GM23338 (cell line): ENCODE results near the gene PFKFB1. TPM values are rescaled to one million over a fixed set of nuclear protein-coding genes. Genes with fewer than 3 reads are reported as not detected.

Experiments used
- ATAC-seq: fragments of 200-7000 bp; cut with Tn5 transposase; 3 replicates; pipeline ENCODE4 v1.9.1; 2020
- DNase-seq: peaks from one replicate; pipeline ENCODE4 v3.0.0-alpha.2; 2015; ENCODE audit warnings: low spot score
- H2AFZ ChIP-seq: fragments of 200-600 bp; sonication (generic); 2 replicates; pipeline ENCODE4 v1.8.0; 2016; ENCODE audit warnings: antibody characterized with exemption, mild to moderate bottlenecking, moderate library complexity
- H3F3A ChIP-seq: fragments of 200-600 bp; sonication (generic); replicated peaks from 2 replicates; pipeline ENCODE4 v1.8.0; 2017; ENCODE audit warnings: antibody characterized with exemption, mixed run types, low read depth
- H3K27ac ChIP-seq: fragments of 200-600 bp; sonication (generic); 2 replicates; pipeline ENCODE4 v1.6.1; 2016; ENCODE audit warnings: low read depth
- H3K27me3 ChIP-seq: fragments of 200-600 bp; sonication (generic); 2 replicates; pipeline ENCODE4 v1.8.0; 2016; ENCODE audit warnings: mild to moderate bottlenecking, mixed run types, moderate library complexity; ENCODE audit not compliant: insufficient read depth
- H3K36me3 ChIP-seq: fragments of 200-600 bp; sonication (generic); 2 replicates; pipeline ENCODE4 v1.8.0; 2016; ENCODE audit warnings: mild to moderate bottlenecking; ENCODE audit not compliant: insufficient read depth
- H3K4me1 ChIP-seq: fragments of 200-600 bp; sonication (generic); 2 replicates; pipeline ENCODE4 v1.8.0; 2016; ENCODE audit warnings: mild to moderate bottlenecking, moderate library complexity; ENCODE audit not compliant: insufficient read depth
- H3K4me2 ChIP-seq: fragments of 200-600 bp; sonication (generic); 2 replicates; pipeline ENCODE4 v1.7.1; 2017; ENCODE audit warnings: mixed run types
- H3K4me3 ChIP-seq: fragments of 200-600 bp; sonication (generic); 2 replicates; pipeline ENCODE4 v1.6.1; 2016; ENCODE audit warnings: mixed run types
- H3K79me2 ChIP-seq: fragments of 200-600 bp; sonication (generic); replicated peaks from 2 replicates; pipeline ENCODE4 v1.8.0; 2017; ENCODE audit warnings: mild to moderate bottlenecking; ENCODE audit not compliant: insufficient read depth
- H3K9me2 ChIP-seq: fragments of 200-600 bp; sonication (generic); 2 replicates; pipeline ENCODE4 v1.8.0; 2017; ENCODE audit not compliant: insufficient read depth
- H4K20me1 ChIP-seq: fragments of 200-600 bp; sonication (generic); replicated peaks from 2 replicates; pipeline ENCODE4 v1.8.0; 2017; ENCODE audit warnings: mild to moderate bottlenecking; ENCODE audit not compliant: insufficient read depth
- H3K27ac Mint-ChIP-seq: 2 replicates; pipeline ENCODE4 v1.8.0; 2020; ENCODE audit warnings: inconsistent platforms, mild to moderate bottlenecking, moderate library complexity, mixed read lengths
- H3K27me3 Mint-ChIP-seq: 3 replicates; pipeline ENCODE4 v1.8.0; 2022; ENCODE audit warnings: low read depth, mild to moderate bottlenecking, moderate library complexity, mixed read lengths, inconsistent platforms; ENCODE audit not compliant: insufficient read depth, poor library complexity
- H3K36me3 Mint-ChIP-seq: 3 replicates; pipeline ENCODE4 v1.8.0; 2021; ENCODE audit warnings: low read depth, mild to moderate bottlenecking, inconsistent platforms, moderate library complexity, mixed read lengths
- H3K4me1 Mint-ChIP-seq: 3 replicates; pipeline ENCODE4 v1.8.0; 2020; ENCODE audit warnings: mild to moderate bottlenecking, inconsistent platforms, mixed read lengths
- H3K4me3 Mint-ChIP-seq: 3 replicates; pipeline ENCODE4 v1.8.0; 2021; ENCODE audit warnings: moderate library complexity, mild to moderate bottlenecking, inconsistent platforms, mixed read lengths
- H3K9me3 Mint-ChIP-seq: 3 replicates; pipeline ENCODE4 v1.8.0; 2020; ENCODE audit warnings: moderate library complexity, mild to moderate bottlenecking, inconsistent platforms, mixed read lengths
- CREB1 ChIP-seq: fragments of 250-450 bp; sonication (Bioruptor Pico); IDR thresholded peaks from 2 replicates; pipeline ENCODE4 v1.5.0; 2020; ENCODE audit warnings: low read depth, mild to moderate bottlenecking, moderate library complexity
- EZH2phosphoT487 ChIP-seq: fragments of 200-600 bp; sonication (generic); IDR thresholded peaks from one replicate; pipeline ENCODE4 v1.8.1; 2018; ENCODE audit warnings: antibody characterized with exemption; ENCODE audit not compliant: unreplicated experiment
- STAT1 ChIP-seq: IDR thresholded peaks from one replicate; pipeline ENCODE4 v1.6.1; 2016; ENCODE audit warnings: antibody characterized with exemption; ENCODE audit not compliant: unreplicated experiment
- ZNF114 ChIP-seq: fragments of 250-450 bp; sonication (Bioruptor Pico); IDR thresholded peaks from 2 replicates; pipeline ENCODE4 v1.5.0; 2020; ENCODE audit warnings: mild to moderate bottlenecking, moderate library complexity
- ZNF331 ChIP-seq: fragments of 250-450 bp; sonication (Bioruptor Pico); IDR thresholded peaks from 2 replicates; pipeline ENCODE4 v1.5.0; 2020; ENCODE audit warnings: low read depth, mild to moderate bottlenecking, moderate library complexity
- ZNF462 ChIP-seq: fragments of 250-450 bp; sonication (Bioruptor Pico); IDR thresholded peaks from 2 replicates; pipeline ENCODE4 v1.5.0; 2020; ENCODE audit warnings: mild to moderate bottlenecking, moderate library complexity
- polyA plus RNA-seq: library from polyadenylated mRNA; unstranded; fragments of >200 nt; fragmentation: Nextera tagmentation; extraction: Ambion mirVana; gene quantifications from 2 replicates; pipeline ENCODE4 v1.2.1, GENCODE V29; 2016
- total RNA-seq: library from RNA; depleted of rRNA; stranded (reverse); fragments of >200 nt; shearing (Covaris generic); gene quantifications from 2 replicates; pipeline ENCODE4 v1.2.3, GENCODE V29; 2014
- TF ChIP-seq, protein P1 (sequence below), 2 experiments: fragments of 200-600 bp in 1 of 2; sonication (generic) in 1 of 2; conservative IDR thresholded peaks; 2 replicates each; pipeline versions ENCODE4 v1.5.1 to v1.6.1; 2016 to 2017; ENCODE audit warnings: antibody characterized with exemption in 2 of 2, low read depth in 2 of 2, mild to moderate bottlenecking in 2 of 2, moderate library complexity in 1 of 2

PFKFB1 gene
- total and polyA plus RNA-seq, 2 experiments from 2014 or later = not detected

- TF ChIP-seq, protein P1, sequence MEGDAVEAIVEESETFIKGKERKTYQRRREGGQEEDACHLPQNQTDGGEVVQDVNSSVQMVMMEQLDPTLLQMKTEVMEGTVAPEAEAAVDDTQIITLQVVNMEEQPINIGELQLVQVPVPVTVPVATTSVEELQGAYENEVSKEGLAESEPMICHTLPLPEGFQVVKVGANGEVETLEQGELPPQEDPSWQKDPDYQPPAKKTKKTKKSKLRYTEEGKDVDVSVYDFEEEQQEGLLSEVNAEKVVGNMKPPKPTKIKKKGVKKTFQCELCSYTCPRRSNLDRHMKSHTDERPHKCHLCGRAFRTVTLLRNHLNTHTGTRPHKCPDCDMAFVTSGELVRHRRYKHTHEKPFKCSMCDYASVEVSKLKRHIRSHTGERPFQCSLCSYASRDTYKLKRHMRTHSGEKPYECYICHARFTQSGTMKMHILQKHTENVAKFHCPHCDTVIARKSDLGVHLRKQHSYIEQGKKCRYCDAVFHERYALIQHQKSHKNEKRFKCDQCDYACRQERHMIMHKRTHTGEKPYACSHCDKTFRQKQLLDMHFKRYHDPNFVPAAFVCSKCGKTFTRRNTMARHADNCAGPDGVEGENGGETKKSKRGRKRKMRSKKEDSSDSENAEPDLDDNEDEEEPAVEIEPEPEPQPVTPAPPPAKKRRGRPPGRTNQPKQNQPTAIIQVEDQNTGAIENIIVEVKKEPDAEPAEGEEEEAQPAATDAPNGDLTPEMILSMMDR (conservative IDR thresholded peaks at IDR 0.05; ENCODE audit: low read depth in 2 of 2) = no peak
- TF ChIP-seq EZH2phosphoT487 (no peak), ZNF331 (CRISPR knock-in tag) (no peak), CREB1 (no peak), ZNF114 (CRISPR knock-in tag) (no peak), STAT1 (no peak), ZNF462 (CRISPR knock-in tag) (no peak)
- DNase-seq = no peak
- Mint-ChIP-seq H3K27me3 (no peaks in the 10 kb centered on the region), H3K4me1 (no peaks in the 10 kb centered on the region), H3K27ac (no peak overlapping the region), H3K4me3 (no peak overlapping the region), H3K9me3 (peaks cover 9% of the 10 kb centered on the region; the same call in 2 of the 3 replicates), H3K36me3 (no peaks in the 10 kb centered on the region)
- Histone ChIP-seq H3K4me3 (no peak overlapping the region), H3K4me1 (no peaks in the 10 kb centered on the region), H3K27ac (no peak overlapping the region), H3K27me3 (no peaks in the 10 kb centered on the region), H4K20me1 (no peaks in the 10 kb centered on the region), H3K79me2 (no peaks in the 10 kb centered on the region), H3K36me3 (no peaks in the 10 kb centered on the region), H2AFZ (no peak overlapping the region), H3F3A (no peaks in the 10 kb centered on the region), H3K9me2 (no peaks in the 10 kb centered on the region), H3K4me2 (no peak overlapping the region)
- ATAC-seq = no peak
Measured at GRCh38 chrX:54909941-54910340, 84.0 kb downstream of the PFKFB1 start.
